HUDEP-2 (cell line): ENCODE results near the gene ASPM.
"Not testable (repeated sequence)": the region's sequence is repeated elsewhere in the genome, so short reads cannot be mapped to it uniquely, and the experiment has no call there.

ENCODE experiments used
- DNase-seq, 76 experiments: peaks; one replicate each; lab custom pipeline; 2025; ENCODE audit not compliant: unreplicated experiment in 76 of 76; lab: John Stamatoyannopoulos, UW

ASPM gene

GRCh38 chr1:197083474-197083873 is 63.0 kb downstream of the ASPM start:
- DNase-seq: no peak

GRCh38 chr1:197081117-197081753 is 65.2 kb downstream of the ASPM start:
- no peak for DNase-seq

GRCh38 chr1:197080323-197080722 is 66.1 kb downstream of the ASPM start:
- DNase-seq: no peak

- no peak for DNase-seq
Measured at GRCh38 chr1:197076585-197076984, 69.9 kb downstream of the ASPM start.

- DNase-seq: no peak
Measured at GRCh38 chr1:197073978-197074377, 72.5 kb downstream of the ASPM start.

- no peak for DNase-seq
Measured at GRCh38 chr1:197067457-197067818, 79.0 kb downstream of the ASPM start.

- no peak for DNase-seq
Measured at GRCh38 chr1:197066719-197067456, 79.6 kb downstream of the ASPM start, which contains the start of gene F13B. TSS of gene F13B (minus strand) at chr1:197067260. CDS start at chr1:197067223, 37 bp downstream.

- no peak for DNase-seq
Measured at GRCh38 chr1:197066277-197066676, 80.2 kb downstream of the ASPM start.

GRCh38 chr1:197065559-197065958 is 80.9 kb downstream of the ASPM start:
- no peak for DNase-seq

- DNase-seq: no peak
Measured at GRCh38 chr1:197063212-197063611, 83.3 kb downstream of the ASPM start.

GRCh38 chr1:197062692-197063091 is 83.8 kb downstream of the ASPM start:
- no peak for DNase-seq

- no peak for DNase-seq
Measured at GRCh38 chr1:197049100-197049499, 97.4 kb downstream of the ASPM start.

- no peak for DNase-seq
Measured at GRCh38 chr1:197042676-197043341, 103.7 kb downstream of the ASPM start.

- no peak for DNase-seq
Measured at GRCh38 chr1:197041486-197042353, 104.7 kb downstream of the ASPM start.

GRCh38 chr1:197036861-197037260 is 109.6 kb downstream of the ASPM start:
- DNase-seq: no peak

- DNase-seq: not testable (repeated sequence)
Measured at GRCh38 chr1:197034631-197035339, 111.7 kb downstream of the ASPM start.
